ENCODE data around the gene FAM47E. TPM values are rescaled to one million over a fixed set of nuclear protein-coding genes. Genes with fewer than 3 reads are reported as not detected.
A peak's percentile ranks its signal among the peaks of the same experiment; 100 is the strongest.

The FAM47E gene
- total RNA-seq, 1 donor from 2014 or later = not detected

GRCh38 chr4:76213415-76214176 lies 37.9 kb upstream of the FAM47E start, which contains the start of gene SCARB2:
TSS of gene SCARB2 (minus strand) at chr4:76213824. CDS start at chr4:76213543, 281 bp downstream.
- H3K27ac Mint-ChIP-seq = peak within 1 kb of the TSS; percentile 67
- intact Hi-C loops (cut with micrococcal nuclease) = loop anchor here (1.0 to 5.0 kb wide), 7 partner anchors 15 to 541 kb away; partner anchors contain the start of genes G3BP2, NUP54 and SDAD1

GRCh38 chr4:76214177-76214675 lies 37.3 kb upstream of the FAM47E start:
- peak overlapping the region; percentile 28 for H3K27ac Mint-ChIP-seq
- peaks cover 3% of the 10 kb centered on the region for H3K36me3 Mint-ChIP-seq (ENCODE audit: low read depth)
- H3K4me1 Mint-ChIP-seq (ENCODE audit: low read depth) = peaks cover 34% of the 10 kb centered on the region
- intact Hi-C loops (cut with micrococcal nuclease) = loop anchor here (1.0 to 5.0 kb wide), 5 partner anchors 34 to 542 kb away; partner anchors contain the start of genes G3BP2 and SDAD1
- no peaks in the 10 kb centered on the region for H3K9me3 Mint-ChIP-seq
- peaks cover 35% of the 10 kb centered on the region for H3K27me3 Mint-ChIP-seq (ENCODE audit: insufficient read depth)
- DNase-seq (ENCODE audit: low spot score) = no peak
- peak overlapping the region; percentile 79 for H3K4me3 Mint-ChIP-seq

More at GRCh38 chr4:76213415-76214176, 37.9 kb upstream of the FAM47E start, which contains the start of gene SCARB2:
- H3K36me3 Mint-ChIP-seq (ENCODE audit: low read depth) = peaks cover 3% of the 10 kb centered on the region
- DNase-seq (ENCODE audit: low spot score) = peak; percentile 72
- H3K4me3 Mint-ChIP-seq = peak within 1 kb of the TSS; percentile 79
- H3K4me1 Mint-ChIP-seq (ENCODE audit: low read depth) = peaks cover 33% of the 10 kb centered on the region
- H3K9me3 Mint-ChIP-seq = no peaks in the 10 kb centered on the region
- peaks cover 34% of the 10 kb centered on the region for H3K27me3 Mint-ChIP-seq (ENCODE audit: insufficient read depth)

GRCh38 chr4:76215077-76215476 lies 36.4 kb upstream of the FAM47E start:
- Mint-ChIP-seq H3K4me3 (no peak overlapping the region), H3K9me3 (no peaks in the 10 kb centered on the region)

GRCh38 chr4:76216524-76216923 lies 35.0 kb upstream of the FAM47E start:
- H3K36me3 Mint-ChIP-seq (ENCODE audit: low read depth) = peaks cover 3% of the 10 kb centered on the region
- DNase-seq (ENCODE audit: low spot score) = no peak
- H3K27ac Mint-ChIP-seq = no peak overlapping the region
- peaks cover 39% of the 10 kb centered on the region for H3K27me3 Mint-ChIP-seq (ENCODE audit: insufficient read depth)
- H3K4me1 Mint-ChIP-seq (ENCODE audit: low read depth) = peaks cover 31% of the 10 kb centered on the region
- intact Hi-C loops (cut with micrococcal nuclease) = no loop called here
- no peak overlapping the region for H3K4me3 Mint-ChIP-seq
- no peaks in the 10 kb centered on the region for H3K9me3 Mint-ChIP-seq

More at GRCh38 chr4:76215077-76215476, 36.4 kb upstream of the FAM47E start:
- Mint-ChIP-seq H3K4me1 (ENCODE audit: low read depth) (peaks cover 38% of the 10 kb centered on the region), H3K27ac (no peak overlapping the region), H3K27me3 (ENCODE audit: insufficient read depth) (peaks cover 35% of the 10 kb centered on the region), H3K36me3 (ENCODE audit: low read depth) (peaks cover 3% of the 10 kb centered on the region)
- intact Hi-C loops (cut with micrococcal nuclease) = no loop called here
- DNase-seq (ENCODE audit: low spot score) = no peak

GRCh38 chr4:76216975-76217814 lies 34.3 kb upstream of the FAM47E start:
- Mint-ChIP-seq H3K4me3 (no peak overlapping the region), H3K4me1 (ENCODE audit: low read depth) (peaks cover 26% of the 10 kb centered on the region), H3K27me3 (ENCODE audit: insufficient read depth) (peaks cover 39% of the 10 kb centered on the region), H3K27ac (no peak overlapping the region), H3K36me3 (ENCODE audit: low read depth) (peaks cover 3% of the 10 kb centered on the region), H3K9me3 (no peaks in the 10 kb centered on the region)
- DNase-seq (ENCODE audit: low spot score) = no peak
- intact Hi-C loops (cut with micrococcal nuclease) = no loop called here

GRCh38 chr4:76219299-76220055 lies 32.0 kb upstream of the FAM47E start:
- no peak overlapping the region for H3K27ac Mint-ChIP-seq
- H3K27me3 Mint-ChIP-seq (ENCODE audit: insufficient read depth) = peaks cover 31% of the 10 kb centered on the region
- peaks cover 1% of the 10 kb centered on the region for H3K36me3 Mint-ChIP-seq (ENCODE audit: low read depth)
- intact Hi-C loops (cut with micrococcal nuclease) = no loop called here
- H3K4me3 Mint-ChIP-seq = no peak overlapping the region
- H3K4me1 Mint-ChIP-seq (ENCODE audit: low read depth) = peaks cover 9% of the 10 kb centered on the region
- DNase-seq (ENCODE audit: low spot score) = no peak
- H3K9me3 Mint-ChIP-seq = no peaks in the 10 kb centered on the region

GRCh38 chr4:76224171-76224570 lies 27.4 kb upstream of the FAM47E start:
- Mint-ChIP-seq H3K27me3 (ENCODE audit: insufficient read depth) (peaks cover 7% of the 10 kb centered on the region), H3K27ac (no peak overlapping the region), H3K36me3 (ENCODE audit: low read depth) (no peaks in the 10 kb centered on the region), H3K9me3 (peaks cover 11% of the 10 kb centered on the region), H3K4me3 (no peak overlapping the region), H3K4me1 (ENCODE audit: low read depth) (peaks cover 4% of the 10 kb centered on the region)
- no peak for DNase-seq (ENCODE audit: low spot score)
- intact Hi-C loops (cut with micrococcal nuclease) = no loop called here

GRCh38 chr4:76226418-76226817 lies 25.1 kb upstream of the FAM47E start:
- intact Hi-C loops (cut with micrococcal nuclease) = no loop called here
- no peak overlapping the region for H3K4me3 Mint-ChIP-seq
- H3K27me3 Mint-ChIP-seq (ENCODE audit: insufficient read depth) = peaks cover 4% of the 10 kb centered on the region
- H3K36me3 Mint-ChIP-seq (ENCODE audit: low read depth) = no peaks in the 10 kb centered on the region
- H3K9me3 Mint-ChIP-seq = peaks cover 15% of the 10 kb centered on the region
- H3K27ac Mint-ChIP-seq = no peak overlapping the region
- no peak for DNase-seq (ENCODE audit: low spot score)
- H3K4me1 Mint-ChIP-seq (ENCODE audit: low read depth) = no peaks in the 10 kb centered on the region

- Mint-ChIP-seq H3K36me3 (ENCODE audit: low read depth) (no peaks in the 10 kb centered on the region), H3K27ac (no peak overlapping the region), H3K27me3 (ENCODE audit: insufficient read depth) (peaks cover 8% of the 10 kb centered on the region), H3K4me1 (ENCODE audit: low read depth) (no peaks in the 10 kb centered on the region), H3K9me3 (peaks cover 17% of the 10 kb centered on the region), H3K4me3 (no peak overlapping the region)
- intact Hi-C loops (cut with micrococcal nuclease) = no loop called here
- no peak for DNase-seq (ENCODE audit: low spot score)
These were observed 18.8 kb upstream of the FAM47E start for GRCh38 chr4:76232681-76233080.

GRCh38 chr4:76233083-76233482 lies 18.4 kb upstream of the FAM47E start:
- no peak overlapping the region for H3K4me3 Mint-ChIP-seq
- intact Hi-C loops (cut with micrococcal nuclease) = no loop called here
- H3K9me3 Mint-ChIP-seq = peaks cover 16% of the 10 kb centered on the region
- no peaks in the 10 kb centered on the region for H3K4me1 Mint-ChIP-seq (ENCODE audit: low read depth)
- H3K36me3 Mint-ChIP-seq (ENCODE audit: low read depth) = no peaks in the 10 kb centered on the region
- DNase-seq (ENCODE audit: low spot score) = no peak
- peaks cover 8% of the 10 kb centered on the region for H3K27me3 Mint-ChIP-seq (ENCODE audit: insufficient read depth)
- H3K27ac Mint-ChIP-seq = no peak overlapping the region

GRCh38 chr4:76233529-76233928 lies 18.0 kb upstream of the FAM47E start:
- H3K9me3 Mint-ChIP-seq = peaks cover 15% of the 10 kb centered on the region
- H3K27me3 Mint-ChIP-seq (ENCODE audit: insufficient read depth) = peaks cover 10% of the 10 kb centered on the region
- H3K4me3 Mint-ChIP-seq = no peak overlapping the region
- intact Hi-C loops (cut with micrococcal nuclease) = no loop called here
- no peaks in the 10 kb centered on the region for H3K4me1 Mint-ChIP-seq (ENCODE audit: low read depth)
- no peaks in the 10 kb centered on the region for H3K36me3 Mint-ChIP-seq (ENCODE audit: low read depth)
- no peak overlapping the region for H3K27ac Mint-ChIP-seq
- no peak for DNase-seq (ENCODE audit: low spot score)

- intact Hi-C loops (cut with micrococcal nuclease) = no loop called here
- no peak overlapping the region for H3K27ac Mint-ChIP-seq
- peaks cover 10% of the 10 kb centered on the region for H3K27me3 Mint-ChIP-seq (ENCODE audit: insufficient read depth)
- H3K4me1 Mint-ChIP-seq (ENCODE audit: low read depth) = no peaks in the 10 kb centered on the region
- no peak for DNase-seq (ENCODE audit: low spot score)
- peaks cover 9% of the 10 kb centered on the region for H3K9me3 Mint-ChIP-seq
- H3K4me3 Mint-ChIP-seq = no peak overlapping the region
- no peaks in the 10 kb centered on the region for H3K36me3 Mint-ChIP-seq (ENCODE audit: low read depth)
These were observed 17.4 kb upstream of the FAM47E start for GRCh38 chr4:76233967-76234678.
